NCI-H2227 (cell line): ENCODE measurements around the gene NINJ2.

Source experiments
- DNase-seq: peaks from one replicate; lab custom pipeline; 2025; ENCODE audit not compliant: unreplicated experiment; lab: John Stamatoyannopoulos, UW

The NINJ2 gene

DNA sequence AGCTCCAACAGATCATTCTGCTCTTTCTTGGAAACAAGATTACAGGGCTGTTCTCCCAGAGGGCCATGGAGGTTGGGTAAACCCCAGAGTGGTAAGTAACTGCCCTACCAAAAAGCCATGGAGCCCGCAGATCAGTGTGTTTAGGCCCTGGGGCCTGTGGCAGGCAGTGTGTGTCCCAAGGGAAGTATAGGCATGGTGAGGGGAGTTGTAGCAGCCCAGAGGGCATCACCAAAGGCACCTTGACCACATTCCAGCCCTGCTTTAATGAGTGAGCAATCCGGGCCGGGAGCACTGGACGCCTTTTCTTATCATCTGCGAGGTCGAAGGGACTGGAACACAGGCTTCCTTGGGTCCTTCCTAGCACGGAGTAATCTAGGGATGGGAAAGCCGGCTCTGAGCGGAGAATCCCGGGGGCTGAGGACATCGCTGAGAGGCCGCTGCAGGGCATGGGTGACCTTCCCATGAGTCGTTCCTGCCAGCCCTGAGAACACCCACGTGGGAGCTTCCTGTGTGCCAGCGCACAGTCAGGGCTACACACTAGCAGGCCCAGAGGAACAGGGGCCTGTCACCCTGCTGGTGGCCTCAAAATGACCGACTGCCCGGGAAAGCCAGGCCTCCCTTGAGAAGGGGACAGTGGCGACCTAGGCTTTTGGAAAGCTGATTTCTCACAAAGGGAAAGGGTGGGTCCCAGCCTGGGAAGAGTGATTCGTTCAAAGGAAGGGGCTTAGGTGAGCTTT is 91.3 kb downstream of the NINJ2 start:
- no peak for DNase-seq

DNA sequence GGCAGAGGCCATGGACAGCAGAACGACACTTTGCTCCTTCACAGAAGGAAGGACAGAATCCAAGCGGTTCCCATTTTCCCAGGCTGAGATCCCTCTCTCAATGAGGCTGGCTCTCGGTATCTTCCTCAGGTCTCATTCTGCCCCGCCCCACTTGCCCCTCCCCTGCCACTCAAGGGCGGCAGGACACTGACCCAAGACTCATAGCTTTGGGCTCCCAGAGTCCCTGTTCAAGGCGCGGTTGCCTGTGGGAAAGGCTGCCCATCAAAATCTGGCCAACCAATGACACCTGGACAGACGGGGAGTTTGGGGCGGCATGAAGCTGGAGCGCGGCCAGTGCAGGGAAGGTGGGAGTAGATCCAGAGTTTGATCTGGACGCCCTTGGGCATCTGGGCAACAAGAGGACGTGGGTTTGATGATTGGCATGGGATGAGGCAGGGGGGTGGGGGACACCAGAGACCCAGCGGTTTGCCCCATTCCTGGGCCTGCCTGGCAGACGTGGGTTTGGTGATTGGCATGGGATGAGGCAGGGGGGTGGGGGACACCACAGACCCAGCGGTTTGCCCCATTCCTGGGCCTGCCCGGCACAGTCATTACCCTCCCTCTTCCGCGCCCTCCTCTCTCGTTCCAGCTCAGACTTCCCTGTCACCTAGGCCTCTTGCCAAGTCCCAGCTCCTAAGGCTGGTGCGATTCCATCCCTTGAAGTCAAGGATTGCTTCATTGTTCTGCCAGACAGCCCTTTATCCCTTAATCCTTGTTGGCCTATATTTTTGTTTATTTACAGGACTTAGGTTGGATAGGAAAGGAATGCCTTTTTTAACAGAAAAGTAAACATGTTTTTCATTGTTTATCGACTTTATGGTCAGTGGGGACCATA is 92.1 kb downstream of the NINJ2 start:
- DNase-seq = peak; percentile 2

DNA sequence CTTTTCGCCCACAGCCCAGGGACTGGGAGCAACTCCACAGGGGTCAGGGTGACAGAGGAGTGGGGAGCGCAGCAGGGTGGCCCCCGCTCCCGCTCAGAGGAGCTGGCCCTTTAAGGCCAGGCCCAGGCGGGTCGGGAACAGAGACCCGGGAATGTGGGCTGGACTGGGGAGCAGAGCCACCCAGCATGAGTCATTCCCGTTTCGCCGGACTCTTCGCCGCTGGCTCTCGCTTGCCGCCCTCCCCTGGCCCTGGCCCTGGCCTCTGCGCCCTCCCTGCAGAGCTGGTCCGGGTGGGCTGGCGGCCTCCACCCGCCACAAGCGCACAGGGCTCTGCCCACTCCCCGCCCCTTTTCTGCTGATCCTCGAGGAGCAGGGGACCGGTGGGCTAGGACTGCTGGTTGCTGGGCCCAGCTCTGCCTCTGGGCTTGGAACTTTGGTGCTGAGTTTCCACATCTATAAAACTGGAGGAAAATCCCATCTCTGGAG is 92.8 kb downstream of the NINJ2 start:
- peak; percentile 2 for DNase-seq

DNA sequence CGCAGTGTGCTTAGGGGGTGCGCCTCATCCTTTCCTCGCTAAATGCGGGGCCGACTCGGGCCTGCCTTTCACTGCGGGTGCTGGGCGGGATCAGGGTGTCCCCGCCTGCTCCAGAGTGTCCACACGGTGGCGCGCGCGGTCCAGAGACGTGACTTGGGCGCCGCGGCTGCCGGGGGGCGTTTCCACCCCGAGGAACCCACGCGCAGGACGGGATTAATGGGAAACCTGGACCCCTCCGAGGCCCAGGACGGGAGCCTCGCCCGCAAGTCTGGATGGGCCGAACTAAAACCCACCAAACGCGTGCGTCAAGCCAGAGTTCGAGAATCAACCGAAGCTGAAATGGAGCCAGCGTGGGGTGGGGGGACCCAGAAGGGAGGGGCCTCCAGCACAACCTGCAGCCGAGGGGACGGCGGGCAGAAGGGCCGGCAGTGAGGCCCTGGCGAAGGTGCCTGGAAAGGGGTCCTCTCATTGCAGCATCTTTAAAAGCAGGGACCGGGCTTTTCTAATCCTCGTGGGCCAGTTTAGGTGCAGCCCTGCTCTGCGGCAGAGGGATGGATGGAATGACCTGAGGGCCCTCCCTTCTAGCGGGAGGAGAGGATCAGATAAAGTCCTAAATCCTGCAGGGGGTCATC is 93.3 kb downstream of the NINJ2 start:
- peak; percentile 73 for DNase-seq

DNA sequence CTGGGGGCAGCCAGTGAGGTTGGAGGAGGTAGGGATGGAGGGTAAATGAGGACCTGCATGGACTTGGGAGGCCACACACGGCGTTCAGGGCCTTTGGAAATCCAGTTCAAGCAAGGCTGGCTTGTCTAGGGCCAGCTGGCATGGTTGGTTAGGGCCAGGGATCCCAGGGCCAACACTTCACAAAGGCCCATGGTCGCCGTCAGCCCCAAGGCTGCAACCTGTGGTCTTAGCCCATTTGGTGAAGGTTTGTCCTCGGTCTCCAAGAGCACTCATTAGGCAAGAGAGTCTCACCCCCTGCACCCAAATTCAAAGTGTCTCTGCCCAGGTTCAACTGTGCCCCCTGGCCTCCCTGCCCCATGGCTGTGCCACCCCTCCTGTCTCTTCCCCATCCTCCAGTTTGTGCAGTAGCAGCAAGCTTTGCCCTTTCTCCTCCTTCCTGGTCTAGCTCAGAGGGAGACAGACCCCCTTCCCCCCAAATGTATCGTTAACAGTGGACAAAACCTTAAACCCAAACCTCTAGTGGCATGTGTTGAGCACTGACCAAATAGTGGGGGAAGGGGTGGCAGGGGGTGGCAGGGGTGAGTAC is 94.1 kb downstream of the NINJ2 start:
- DNase-seq = no peak

DNA sequence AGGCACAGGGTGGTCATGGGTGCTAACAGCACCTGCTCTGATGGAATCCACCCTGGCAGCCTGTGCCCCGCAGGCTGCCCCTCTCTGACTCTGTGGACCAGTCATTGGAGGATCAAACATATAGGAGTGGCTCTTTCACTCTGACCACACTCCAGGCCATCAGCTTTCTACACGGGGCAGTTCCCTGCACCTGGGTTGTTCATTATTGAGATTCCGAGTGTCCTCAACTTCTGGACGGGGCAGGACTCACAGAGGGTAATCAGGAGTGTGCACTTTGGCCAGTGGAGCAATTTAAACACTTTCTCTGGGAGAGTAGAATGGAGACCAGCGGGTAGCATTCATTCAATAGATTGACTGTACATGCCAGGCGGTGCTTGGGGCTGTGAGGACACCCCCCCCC is 94.8 kb downstream of the NINJ2 start:
- DNase-seq = no peak

DNA sequence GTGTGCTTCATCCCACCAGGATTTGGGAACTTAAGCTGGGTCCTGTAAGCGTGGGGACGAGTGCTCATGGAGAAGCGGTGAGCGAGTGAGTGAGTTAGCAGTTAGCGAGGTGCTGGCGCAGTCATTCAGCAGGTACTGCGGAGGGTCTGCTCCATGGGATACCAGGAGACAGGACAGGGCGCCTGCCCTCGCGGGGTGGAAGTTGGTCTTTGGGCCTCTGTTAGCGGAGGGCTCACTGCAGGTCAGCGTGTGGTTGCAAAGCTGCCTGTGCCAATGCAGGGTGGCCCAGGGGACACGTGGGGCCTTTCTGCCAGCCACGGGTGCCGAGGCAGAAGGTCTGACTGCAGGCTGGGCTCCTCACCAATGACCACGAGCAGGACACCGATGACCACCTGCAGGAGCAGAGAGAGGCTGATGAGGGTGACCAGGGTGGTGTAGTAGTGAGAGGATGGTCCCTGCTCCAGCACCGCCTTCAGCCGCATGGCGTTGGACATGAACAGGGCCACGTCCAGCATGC is 97.6 kb downstream of the NINJ2 start:
- no peak for DNase-seq

DNA sequence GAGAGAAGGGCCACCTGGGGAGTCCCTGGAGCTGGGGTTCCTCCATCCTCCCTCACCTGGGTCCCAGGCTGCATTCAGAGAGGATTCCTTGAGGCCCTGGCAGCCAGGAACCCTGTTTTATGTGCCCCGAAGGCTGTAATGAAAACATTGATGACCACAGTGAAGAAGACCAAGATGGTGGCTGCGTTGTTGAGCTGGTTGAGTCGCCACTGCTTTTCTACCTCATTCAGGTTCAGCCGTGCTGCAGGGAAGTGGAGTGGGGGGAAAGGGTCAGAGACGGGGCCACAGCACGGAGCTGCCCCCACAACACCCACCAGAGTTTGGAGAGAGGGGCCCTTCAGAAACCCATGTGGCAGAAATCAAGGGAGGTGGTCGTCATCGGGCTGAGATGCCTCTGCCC is 98.1 kb downstream of the NINJ2 start:
- no peak for DNase-seq

DNA sequence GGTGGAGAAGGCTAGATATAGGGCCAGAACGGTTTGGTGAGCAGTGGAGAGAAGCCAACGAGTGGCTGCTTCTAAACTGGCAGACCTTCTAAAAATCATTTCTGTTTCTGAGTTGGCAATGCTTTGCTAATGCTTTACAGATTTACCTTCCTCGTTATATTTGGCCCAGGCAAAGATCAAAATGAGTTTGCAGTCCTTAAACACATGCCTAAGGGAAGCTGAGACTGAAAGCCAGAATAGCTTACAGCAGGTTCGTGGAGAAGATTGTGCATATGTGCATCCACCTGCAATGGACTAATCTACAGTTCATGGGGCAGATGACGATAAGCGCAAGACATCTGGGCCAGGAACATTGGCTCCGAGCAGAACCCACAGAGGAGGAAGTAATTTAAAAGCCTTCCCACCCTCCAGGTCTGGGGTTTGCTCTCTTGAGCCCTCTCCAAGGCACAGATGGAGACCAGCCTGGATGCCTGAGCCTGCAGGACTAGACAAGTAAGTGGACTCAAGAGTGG is 99.4 kb downstream of the NINJ2 start:
- no peak for DNase-seq

DNA sequence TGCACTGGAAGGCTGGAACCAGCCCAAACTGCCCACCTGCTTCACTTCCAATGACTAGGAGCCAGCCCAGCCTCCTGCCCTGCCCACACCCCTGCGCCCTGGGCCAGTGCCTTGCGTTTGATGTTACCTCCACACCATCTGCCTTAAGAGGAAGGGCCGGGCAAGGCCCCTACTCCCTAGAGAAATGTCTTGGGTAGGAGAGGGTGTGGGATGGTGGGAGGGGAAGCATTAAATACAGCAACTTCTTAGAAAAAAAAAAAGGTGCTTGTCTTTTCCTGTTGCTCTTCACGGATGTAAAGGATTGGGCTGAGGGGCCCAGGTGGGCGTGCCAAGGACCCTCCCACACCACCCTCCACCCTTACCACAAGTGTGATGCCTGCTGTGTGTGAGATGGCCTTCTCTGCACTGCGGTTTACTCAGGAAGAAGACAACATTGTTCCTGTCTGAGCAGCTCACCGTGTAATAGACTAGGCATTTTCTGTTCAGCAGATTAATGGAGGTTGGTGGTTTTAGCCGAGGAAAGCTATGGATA is 99.9 kb downstream of the NINJ2 start:
- DNase-seq = no peak

DNA sequence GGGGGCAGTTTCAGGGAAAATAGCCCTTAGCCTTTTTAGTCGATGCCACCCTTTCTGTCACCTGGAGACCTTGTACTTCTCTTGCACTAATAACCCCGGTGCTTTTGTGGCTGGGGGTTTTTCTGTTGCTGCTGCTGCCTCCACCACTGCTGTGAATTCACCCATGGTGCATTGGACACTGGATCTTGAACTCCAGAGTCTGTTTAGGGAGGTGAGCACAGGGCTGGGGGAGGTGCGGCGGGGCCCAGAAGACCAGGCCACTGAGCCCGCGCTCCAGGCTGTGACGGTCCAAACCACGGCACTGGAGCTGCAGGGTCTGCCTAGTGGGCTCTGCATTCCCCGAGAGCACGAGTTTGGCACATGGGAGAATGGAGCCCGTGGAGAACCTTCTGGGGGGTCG is 100.6 kb downstream of the NINJ2 start:
- no peak for DNase-seq

DNA sequence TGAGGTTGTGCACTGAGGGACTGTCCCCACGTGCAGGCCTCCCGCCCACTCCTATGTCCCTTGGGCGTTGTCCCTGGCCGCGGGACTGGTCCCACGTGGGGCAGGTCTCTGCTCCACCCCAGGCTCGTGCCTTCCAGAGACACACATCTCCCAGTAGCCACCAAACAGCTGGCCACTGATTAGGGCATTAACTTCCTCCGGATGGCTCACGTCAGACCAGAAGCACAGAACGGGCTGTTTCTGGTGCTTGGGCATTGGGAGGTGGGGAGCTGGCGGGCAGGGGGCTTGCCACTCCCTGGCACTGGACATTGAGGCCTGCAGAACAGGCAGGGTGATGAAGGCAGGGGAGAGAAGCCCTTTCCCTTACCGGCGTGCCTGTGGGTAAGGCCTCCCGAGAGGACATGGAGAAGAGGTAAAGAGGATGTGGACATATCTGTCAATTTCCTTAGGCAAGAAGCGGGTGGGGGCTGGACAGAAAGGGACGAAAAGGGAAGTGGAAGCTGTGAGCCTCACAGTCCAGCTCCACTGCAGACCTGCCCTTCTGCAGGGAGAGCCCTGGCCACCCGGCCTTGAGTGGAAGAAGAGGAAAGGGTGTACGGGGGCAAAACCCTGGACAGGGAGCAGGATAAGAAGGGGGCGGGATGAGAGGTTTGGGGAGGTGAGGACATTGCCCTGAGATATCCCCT is 101.2 kb downstream of the NINJ2 start:
- DNase-seq = no peak

DNA sequence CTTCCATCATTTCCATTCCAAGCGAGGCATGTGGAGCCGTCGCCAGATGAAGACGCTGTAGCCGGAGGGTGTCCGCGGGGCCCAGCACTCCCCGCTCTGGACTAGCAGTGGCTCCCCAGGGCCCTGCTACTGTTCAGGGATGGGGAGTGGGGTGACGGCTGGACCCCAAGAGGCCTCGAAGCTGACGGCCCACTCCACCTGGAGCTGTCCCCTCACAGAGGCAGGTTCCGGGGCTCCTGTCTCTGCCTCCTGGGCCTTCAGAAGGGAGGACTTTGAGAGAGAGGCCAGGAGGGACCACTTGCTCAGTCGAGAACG is 101.9 kb downstream of the NINJ2 start:
- no peak for DNase-seq

DNA sequence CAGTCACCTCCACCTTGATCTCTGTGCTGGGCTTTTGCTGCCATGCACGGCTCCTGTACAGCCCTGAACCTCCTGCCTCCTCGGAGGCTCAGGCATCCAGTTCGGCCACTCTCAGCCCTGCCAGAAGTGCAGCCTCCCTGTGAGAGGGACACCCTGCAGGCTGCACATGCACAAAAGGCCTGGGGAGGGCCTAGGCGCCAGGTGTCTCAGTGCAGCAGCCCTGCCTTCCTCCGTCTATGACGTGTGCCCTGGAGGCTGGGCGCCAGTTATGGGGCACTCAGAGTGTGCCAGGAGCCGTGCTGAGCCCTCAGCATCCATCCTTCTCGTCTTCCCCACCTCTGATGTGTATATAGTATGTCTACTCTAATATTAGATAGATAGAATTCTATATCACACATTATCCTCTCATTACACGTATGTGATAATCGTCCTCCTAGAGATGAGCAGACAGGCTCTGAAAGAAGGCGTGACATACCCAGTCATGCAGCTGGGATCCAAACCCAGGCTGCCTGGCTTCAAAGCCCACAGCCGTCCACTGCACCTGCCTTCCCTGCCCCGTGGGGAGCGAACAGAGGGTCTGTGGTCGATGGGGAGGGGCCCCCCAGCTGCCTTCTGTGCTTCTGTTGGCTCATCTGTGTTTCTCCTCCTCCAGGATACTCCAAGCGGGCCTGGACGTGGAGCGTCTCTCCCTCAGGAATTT is 102.4 kb downstream of the NINJ2 start:
- no peak for DNase-seq

DNA sequence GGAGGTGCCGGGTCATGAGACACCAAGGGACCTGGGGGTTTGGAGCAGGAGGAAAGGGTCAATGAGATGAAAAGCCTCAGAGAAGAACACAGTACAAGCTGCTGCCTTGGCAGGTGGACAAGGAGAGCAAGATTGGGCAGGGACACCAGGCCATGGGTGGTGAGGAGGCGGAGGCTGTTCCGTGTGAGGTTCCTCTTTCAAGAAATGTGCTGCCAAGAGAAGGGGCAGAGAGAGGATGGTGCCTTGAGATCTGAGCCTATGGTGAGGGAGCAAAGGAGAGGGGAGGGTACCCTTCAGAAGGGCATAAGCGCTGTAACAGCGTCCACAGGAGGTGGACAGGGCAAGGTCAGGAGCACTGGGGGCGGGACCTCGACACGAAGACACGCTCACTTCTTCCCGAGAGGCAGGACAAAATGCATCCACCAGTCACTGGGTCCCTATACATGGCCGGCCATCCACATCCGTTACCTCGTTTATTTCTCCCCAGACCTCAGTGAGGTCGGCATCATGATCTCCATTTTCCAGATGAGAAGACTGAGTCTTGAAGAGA is 103.3 kb downstream of the NINJ2 start:
- DNase-seq = no peak

DNA sequence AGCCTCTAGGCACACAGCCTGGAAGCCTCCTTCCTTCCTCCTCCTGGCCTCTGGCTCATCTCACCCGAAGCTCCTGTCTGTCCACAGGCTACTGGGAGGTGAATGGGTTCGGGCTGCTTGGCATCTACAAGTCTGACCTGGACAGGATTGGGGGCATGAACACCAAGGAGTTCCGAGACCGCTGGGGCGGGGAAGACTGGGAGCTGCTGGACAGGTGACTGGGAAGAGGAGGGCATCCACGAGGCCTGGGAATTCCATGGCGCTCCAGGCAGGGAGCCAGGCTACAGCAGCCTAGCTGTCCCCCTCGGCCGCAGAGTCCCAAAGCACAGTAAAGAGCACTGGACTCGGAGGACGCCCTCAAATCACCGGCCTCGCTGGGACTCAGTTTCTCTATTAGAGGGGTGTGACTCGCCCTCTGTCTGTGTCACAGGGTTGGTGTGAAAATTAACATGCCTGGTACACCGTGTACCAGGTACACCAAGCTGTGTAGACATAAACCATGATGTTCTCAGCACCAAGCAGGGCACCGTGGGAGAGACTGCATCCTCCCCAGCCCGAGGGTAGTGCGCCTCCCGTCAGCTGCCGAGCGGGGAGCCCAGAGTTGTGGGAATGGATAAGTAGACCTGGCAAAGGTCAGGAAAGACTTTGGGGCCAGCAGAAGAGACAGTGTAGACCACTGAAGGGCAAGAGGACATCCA is 103.9 kb downstream of the NINJ2 start:
- DNase-seq = no peak

DNA sequence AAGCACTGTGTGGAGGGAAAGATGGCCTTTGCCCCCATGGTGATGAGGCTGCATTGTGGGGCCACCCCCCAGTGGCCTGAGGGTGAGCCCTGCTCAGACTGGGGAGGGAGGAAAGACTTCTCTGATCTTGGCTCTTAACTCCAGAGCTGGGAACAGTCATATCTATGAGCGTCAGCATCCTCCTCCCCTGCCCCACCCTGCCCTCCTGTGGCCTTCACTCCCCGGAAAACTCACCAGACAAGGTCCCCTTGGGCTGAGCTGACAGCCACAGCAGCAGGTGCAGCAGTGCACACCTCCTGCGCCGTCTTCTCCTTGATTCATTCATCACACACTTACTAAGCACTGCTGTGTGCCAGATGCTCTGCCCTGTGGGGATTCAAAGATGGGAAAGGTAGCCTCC is 104.7 kb downstream of the NINJ2 start:
- DNase-seq = no peak

DNA sequence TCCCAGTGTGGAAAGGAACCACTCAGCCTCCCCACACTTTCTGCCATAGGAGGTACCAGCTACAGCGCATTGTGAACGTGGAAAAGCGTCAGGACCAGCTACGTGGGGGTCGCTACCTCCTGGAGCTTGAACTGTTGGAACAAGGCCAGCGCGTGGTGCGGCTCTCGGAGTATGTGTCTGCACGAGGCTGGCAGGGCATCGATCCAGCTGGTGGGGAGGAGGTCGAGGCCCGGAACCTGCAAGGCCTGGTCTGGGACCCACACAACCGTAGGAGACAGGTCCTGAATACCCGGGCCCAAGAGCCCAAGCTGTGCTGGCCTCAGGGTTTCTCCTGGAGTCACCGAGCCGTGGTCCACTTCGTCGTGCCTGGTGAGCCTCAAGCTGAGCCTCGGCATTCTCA is 106.7 kb downstream of the NINJ2 start:
- DNase-seq = no peak

DNA sequence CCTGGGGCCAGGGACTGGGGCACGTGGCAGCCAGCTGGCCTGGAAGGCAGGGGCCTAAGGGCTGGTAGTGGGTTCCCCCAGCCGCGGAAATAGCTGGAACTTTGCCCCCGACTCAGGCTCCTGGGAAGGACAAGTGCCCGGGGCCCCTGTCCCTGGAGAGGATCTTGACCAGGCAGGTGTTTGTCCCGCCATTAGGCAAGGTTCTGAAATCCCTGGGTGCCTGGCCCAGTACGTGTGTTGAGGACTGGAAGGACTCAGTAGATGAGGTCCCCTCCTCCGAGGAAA is 109.3 kb downstream of the NINJ2 start:
- no peak for DNase-seq
